Activated CD4-positive, alpha-beta T cell treated with anti-CD3 and anti-CD28 coated beads, Interleukin-2, amount 10 ng/mL, durations not matched to agents 24 days and 14 days (primary cell): ENCODE results near the gene SCAF8. TPM values are rescaled to one million over a fixed set of nuclear protein-coding genes. Genes with fewer than 3 reads are reported as not detected.
A peak's percentile ranks its signal among the peaks of the same experiment; 100 is the strongest.
"Not testable (repeated sequence)": the region's sequence is repeated elsewhere in the genome, so short reads cannot be mapped to it uniquely, and the experiment has no call there.

Experiments used
- DNase-seq: peaks from one replicate; pipeline ENCODE4 v3.0.0; 2022
- H3K27ac Mint-ChIP-seq: one replicate; pipeline ENCODE4 v1.8.0; 2022; ENCODE audit warnings: mild to moderate bottlenecking, mixed read lengths
- H3K27me3 Mint-ChIP-seq: one replicate; pipeline ENCODE4 v1.8.0; 2022; ENCODE audit warnings: mixed read lengths
- H3K36me3 Mint-ChIP-seq: one replicate; pipeline ENCODE4 v1.8.0; 2022; ENCODE audit warnings: low read depth, mild to moderate bottlenecking, mixed read lengths
- H3K4me1 Mint-ChIP-seq: one replicate; pipeline ENCODE4 v1.8.0; 2021; ENCODE audit warnings: mixed read lengths
- H3K4me3 Mint-ChIP-seq: one replicate; pipeline ENCODE4 v1.8.0; 2022; ENCODE audit warnings: mild to moderate bottlenecking, moderate library complexity, mixed read lengths
- H3K9me3 Mint-ChIP-seq: one replicate; pipeline ENCODE4 v1.8.0; 2021; ENCODE audit warnings: mixed read lengths
- intact Hi-C: fragments of 100-400 bp; cut with micrococcal nuclease; formaldehyde crosslinking; loops from one replicate; pipeline ENCODE4 v1.15.1; 2023
- total RNA-seq: library from RNA; stranded (reverse); gene quantifications from 2 replicates; pipeline ENCODE4 v1.2.3, GENCODE V29; 2022

Gene SCAF8
- total RNA-seq, 1 donor from 2014 or later: 36.6 TPM

GRCh38 chr6:154782193-154782592 is 49.0 kb downstream of the SCAF8 start:
- DNase-seq: no peak
- H3K4me1 Mint-ChIP-seq: peaks cover 8% of the 10 kb centered on the region
- H3K4me3 Mint-ChIP-seq: no peak overlapping the region
- H3K36me3 Mint-ChIP-seq: peaks cover 38% of the 10 kb centered on the region
- H3K27me3 Mint-ChIP-seq: no peaks in the 10 kb centered on the region
- no peak overlapping the region for H3K27ac Mint-ChIP-seq
- intact Hi-C loops: no loop called here
- H3K9me3 Mint-ChIP-seq: peaks cover 3% of the 10 kb centered on the region

- Mint-ChIP-seq H3K4me3 (no peak overlapping the region), H3K4me1 (peaks cover 8% of the 10 kb centered on the region), H3K9me3 (peaks cover 3% of the 10 kb centered on the region), H3K27ac (no peak overlapping the region), H3K27me3 (no peaks in the 10 kb centered on the region), H3K36me3 (peaks cover 38% of the 10 kb centered on the region)
- intact Hi-C loops: no loop called here
- no peak for DNase-seq
Measured at GRCh38 chr6:154783229-154783628, 50.0 kb downstream of the SCAF8 start.

- intact Hi-C loops: no loop called here
- H3K4me1 Mint-ChIP-seq: peaks cover 8% of the 10 kb centered on the region
- H3K36me3 Mint-ChIP-seq: peaks cover 37% of the 10 kb centered on the region
- H3K27ac Mint-ChIP-seq: no peak overlapping the region
- H3K4me3 Mint-ChIP-seq: no peak overlapping the region
- H3K27me3 Mint-ChIP-seq: no peaks in the 10 kb centered on the region
- H3K9me3 Mint-ChIP-seq: peaks cover 3% of the 10 kb centered on the region
- DNase-seq: no peak
Measured at GRCh38 chr6:154785075-154785474, 51.9 kb downstream of the SCAF8 start.

- H3K27ac Mint-ChIP-seq: no peak overlapping the region
- intact Hi-C loops: no loop called here
- H3K4me1 Mint-ChIP-seq: peaks cover 8% of the 10 kb centered on the region
- H3K9me3 Mint-ChIP-seq: no peaks in the 10 kb centered on the region
- no peaks in the 10 kb centered on the region for H3K27me3 Mint-ChIP-seq
- H3K36me3 Mint-ChIP-seq: peaks cover 35% of the 10 kb centered on the region
- no peak overlapping the region for H3K4me3 Mint-ChIP-seq
- DNase-seq: no peak
Measured at GRCh38 chr6:154786144-154786868, 53.1 kb downstream of the SCAF8 start.

GRCh38 chr6:154791556-154792317 is 58.5 kb downstream of the SCAF8 start:
- peaks cover 12% of the 10 kb centered on the region for H3K4me1 Mint-ChIP-seq
- no peak overlapping the region for H3K27ac Mint-ChIP-seq
- no peak overlapping the region for H3K4me3 Mint-ChIP-seq
- H3K36me3 Mint-ChIP-seq: peaks cover 43% of the 10 kb centered on the region
- H3K27me3 Mint-ChIP-seq: no peaks in the 10 kb centered on the region
- intact Hi-C loops: no loop called here
- no peak for DNase-seq
- no peaks in the 10 kb centered on the region for H3K9me3 Mint-ChIP-seq

GRCh38 chr6:154792325-154792724 is 59.1 kb downstream of the SCAF8 start:
- H3K36me3 Mint-ChIP-seq: peaks cover 41% of the 10 kb centered on the region
- intact Hi-C loops: no loop called here
- no peak for DNase-seq
- no peak overlapping the region for H3K27ac Mint-ChIP-seq
- no peaks in the 10 kb centered on the region for H3K27me3 Mint-ChIP-seq
- no peak overlapping the region for H3K4me3 Mint-ChIP-seq
- no peaks in the 10 kb centered on the region for H3K9me3 Mint-ChIP-seq
- H3K4me1 Mint-ChIP-seq: peaks cover 9% of the 10 kb centered on the region

GRCh38 chr6:154792761-154793160 is 59.5 kb downstream of the SCAF8 start:
- intact Hi-C loops: no loop called here
- peaks cover 9% of the 10 kb centered on the region for H3K4me1 Mint-ChIP-seq

GRCh38 chr6:154796484-154796883 is 63.3 kb downstream of the SCAF8 start:
- no peak for DNase-seq
- H3K9me3 Mint-ChIP-seq: no peaks in the 10 kb centered on the region
- H3K4me1 Mint-ChIP-seq: peaks cover 19% of the 10 kb centered on the region
- intact Hi-C loops: no loop called here
- H3K27ac Mint-ChIP-seq: no peak overlapping the region
- peaks cover 39% of the 10 kb centered on the region for H3K36me3 Mint-ChIP-seq
- H3K4me3 Mint-ChIP-seq: no peak overlapping the region
- H3K27me3 Mint-ChIP-seq: no peaks in the 10 kb centered on the region

More at GRCh38 chr6:154792761-154793160, 59.5 kb downstream of the SCAF8 start:
- Mint-ChIP-seq H3K27ac (no peak overlapping the region), H3K27me3 (no peaks in the 10 kb centered on the region), H3K9me3 (no peaks in the 10 kb centered on the region), H3K36me3 (peaks cover 39% of the 10 kb centered on the region), H3K4me3 (no peak overlapping the region)
- no peak for DNase-seq

GRCh38 chr6:154797857-154798256 is 64.6 kb downstream of the SCAF8 start:
- Mint-ChIP-seq H3K9me3 (no peaks in the 10 kb centered on the region), H3K4me3 (no peak overlapping the region), H3K27ac (no peak overlapping the region), H3K27me3 (no peaks in the 10 kb centered on the region), H3K36me3 (peaks cover 35% of the 10 kb centered on the region), H3K4me1 (peaks cover 13% of the 10 kb centered on the region)
- no peak for DNase-seq
- intact Hi-C loops: no loop called here

GRCh38 chr6:154800338-154800737 is 67.1 kb downstream of the SCAF8 start:
- H3K36me3 Mint-ChIP-seq: peaks cover 32% of the 10 kb centered on the region
- no peaks in the 10 kb centered on the region for H3K27me3 Mint-ChIP-seq
- H3K9me3 Mint-ChIP-seq: no peaks in the 10 kb centered on the region
- intact Hi-C loops: loop anchor here (10.0 kb wide), 1 partner anchor 646 kb away; no protein-coding TSS in a partner anchor
- H3K4me1 Mint-ChIP-seq: peaks cover 13% of the 10 kb centered on the region
- H3K27ac Mint-ChIP-seq: peak overlapping the region; percentile 7
- no peak overlapping the region for H3K4me3 Mint-ChIP-seq
- no peak for DNase-seq

- Mint-ChIP-seq H3K27me3 (no peaks in the 10 kb centered on the region), H3K9me3 (no peaks in the 10 kb centered on the region), H3K4me1 (peaks cover 4% of the 10 kb centered on the region), H3K4me3 (no peak overlapping the region), H3K36me3 (peaks cover 36% of the 10 kb centered on the region), H3K27ac (no peak overlapping the region)
- intact Hi-C loops: loop anchor here (1.0 to 10.0 kb wide), 3 partner anchors 72 to 651 kb away; partner anchors contain the start of gene SCAF8
- DNase-seq: no peak
Measured at GRCh38 chr6:154805288-154805911, 72.2 kb downstream of the SCAF8 start.

- Mint-ChIP-seq H3K27me3 (no peaks in the 10 kb centered on the region), H3K27ac (no peak overlapping the region), H3K9me3 (peaks cover 4% of the 10 kb centered on the region), H3K4me1 (peaks cover 3% of the 10 kb centered on the region), H3K36me3 (peaks cover 47% of the 10 kb centered on the region), H3K4me3 (no peak overlapping the region)
- no peak for DNase-seq
- intact Hi-C loops: loop anchor here (10.0 kb wide), 1 partner anchor 652 kb away; no protein-coding TSS in a partner anchor
Measured at GRCh38 chr6:154806804-154807203, 73.6 kb downstream of the SCAF8 start.

GRCh38 chr6:154811663-154812062 is 78.4 kb downstream of the SCAF8 start:
- H3K27ac Mint-ChIP-seq, H3K9me3 Mint-ChIP-seq, H3K4me1 Mint-ChIP-seq, H3K27me3 Mint-ChIP-seq, DNase-seq, H3K4me3 Mint-ChIP-seq, intact Hi-C loops: not testable (repeated sequence)
- peaks cover 65% of the 10 kb centered on the region for H3K36me3 Mint-ChIP-seq

GRCh38 chr6:154814063-154814462 is 80.8 kb downstream of the SCAF8 start:
- intact Hi-C loops: no loop called here

More at GRCh38 chr6:154814063-154814462, 80.8 kb downstream of the SCAF8 start:
- Mint-ChIP-seq H3K4me1 (no peaks in the 10 kb centered on the region), H3K9me3 (peaks cover 4% of the 10 kb centered on the region), H3K27ac (no peak overlapping the region), H3K4me3 (no peak overlapping the region), H3K36me3 (peaks cover 68% of the 10 kb centered on the region), H3K27me3 (no peaks in the 10 kb centered on the region)
- no peak for DNase-seq
